CD4-positive, alpha-beta T cell (primary cell): ENCODE data around the gene SIGLECL1. TPM values are rescaled to one million over a fixed set of nuclear protein-coding genes. Genes with fewer than 3 reads are reported as not detected.

Source experiments
- ATAC-seq: fragments of 200-7000 bp; cut with Tn5 transposase; one replicate; pipeline ENCODE4 v1.10.0; 2022; ENCODE audit warnings: mild to moderate bottlenecking; ENCODE audit not compliant: poor library complexity
- CTCF ChIA-PET: fragments of 350-600 bp; sonication (Branson Sonifier 250); formaldehyde crosslinking; loops from one replicate; lab custom pipeline; 2021; ENCODE audit warnings: antibody characterized with exemption, inconsistent platforms; lab: Charles Lee
- POLR2A ChIA-PET: fragments of 350-600 bp; sonication (Branson Sonifier 250); formaldehyde crosslinking; loops from one replicate; lab custom pipeline; 2021; ENCODE audit warnings: antibody characterized with exemption, inconsistent platforms; lab: Charles Lee
- DNase-seq, 14 experiments: peaks; one replicate each; pipeline ENCODE4 v3.0.0-alpha.2; 2013 to 2020; ENCODE audit warnings: mixed read lengths in 2 of 14
- H3K27ac ChIP-seq, 2 donors: one replicate each; pipeline versions ENCODE4 v1.5.1 to v1.7.0; 2013; ENCODE audit warnings: low read length in 2 of 2, low read depth in 1 of 2, mild to moderate bottlenecking in 1 of 2
- H3K27me3 ChIP-seq, 2 experiments: 1 replicate in 1 of 2; 2 replicates in 1 of 2; pipeline versions ENCODE4 v1.6.1 to v1.7.0; 2013; ENCODE audit warnings: low read length in 2 of 2, control low read depth in 1 of 2, mild to moderate bottlenecking in 1 of 2, moderate library complexity in 1 of 2; ENCODE audit not compliant: insufficient read depth in 2 of 2, control insufficient read depth in 1 of 2
- H3K36me3 ChIP-seq: one replicate; pipeline ENCODE4 v1.6.1; 2013; ENCODE audit warnings: low read length, control low read depth; ENCODE audit not compliant: insufficient read depth
- H3K4me1 ChIP-seq: one replicate; pipeline ENCODE4 v1.6.1; 2013; ENCODE audit warnings: low read length, control low read depth; ENCODE audit not compliant: insufficient read depth
- H3K4me3 ChIP-seq: one replicate; pipeline ENCODE4 v1.5.1; 2013; ENCODE audit warnings: mild to moderate bottlenecking, low read length, moderate library complexity
- H3K9me3 ChIP-seq, 2 experiments: 1 replicate in 1 of 2; 2 replicates in 1 of 2; pipeline versions ENCODE4 v1.6.1 to v1.7.0; 2013; ENCODE audit warnings: low read length in 2 of 2, mild to moderate bottlenecking in 2 of 2, control low read depth in 1 of 2, moderate library complexity in 1 of 2; ENCODE audit not compliant: control insufficient read depth in 1 of 2, insufficient read depth in 1 of 2
- H3K27ac Mint-ChIP-seq: one replicate; pipeline ENCODE4 v1.8.0; 2020; ENCODE audit warnings: mixed read lengths
- H3K27me3 Mint-ChIP-seq: one replicate; pipeline ENCODE4 v1.8.0; 2021; ENCODE audit warnings: mixed read lengths
- H3K36me3 Mint-ChIP-seq: one replicate; pipeline ENCODE4 v1.8.0; 2021; ENCODE audit warnings: low read depth, mixed read lengths
- H3K4me1 Mint-ChIP-seq: one replicate; pipeline ENCODE4 v1.8.0; 2021; ENCODE audit warnings: low read depth, mixed read lengths
- H3K4me3 Mint-ChIP-seq: one replicate; pipeline ENCODE4 v1.8.0; 2020; ENCODE audit warnings: mild to moderate bottlenecking, mixed read lengths
- H3K9me3 Mint-ChIP-seq: one replicate; pipeline ENCODE4 v1.8.0; 2020; ENCODE audit warnings: mixed read lengths
- intact Hi-C, 2 experiments: fragments of 100-400 bp; cut with DNase I in 1 of 2; cut with micrococcal nuclease in 1 of 2; formaldehyde crosslinking; loops; one replicate each; pipeline versions ENCODE4 v1.15.1 to v1.9.0; 2023 to 2025; cut with DNase I, micrococcal nuclease
- total RNA-seq, 174 experiments: library from RNA in 2 of 174; stranded (reverse) in 2 of 174; gene quantifications; one replicate each; pipeline ENCODE4 v1.2.3 and lab custom pipeline; 2021 to 2026
- TF ChIP-seq, protein P1 (sequence below): fragments of 200-600 bp; IDR thresholded peaks from one replicate; pipeline ENCODE4 v1.8.0; 2022; ENCODE audit warnings: antibody characterized with exemption, mild to moderate bottlenecking

Gene SIGLECL1
- total RNA-seq, 2 experiments from 2014 or later: not detected

DNA sequence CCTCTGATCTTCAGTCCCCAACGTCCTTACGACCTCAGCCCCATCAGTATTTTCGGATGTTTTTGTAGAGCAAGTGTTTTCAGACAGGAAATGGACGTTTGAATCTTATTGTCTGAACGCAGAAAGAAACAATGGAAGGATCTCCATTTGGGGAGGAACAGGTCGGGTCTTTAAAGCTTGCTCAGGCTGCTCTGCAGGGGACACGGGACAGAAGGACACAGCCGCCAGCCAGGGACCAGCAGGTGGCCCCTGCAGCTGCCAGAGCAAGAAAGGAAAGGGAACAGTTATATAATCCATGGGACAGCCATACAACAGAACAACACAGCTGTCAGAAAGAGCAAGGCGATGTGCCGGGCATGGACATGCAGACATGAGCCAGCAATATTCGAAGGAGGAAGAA is 42.1 kb downstream of the SIGLECL1 start:
- ATAC-seq: no peak
- H3K9me3 Mint-ChIP-seq: no peaks in the 10 kb centered on the region
- Histone ChIP-seq H3K27me3 (peaks cover 7 to 21% of the 10 kb centered on the region in 2 experiments), H3K27ac (no peak overlapping the region), H3K4me3 (no peak overlapping the region), H3K4me1 (no peaks in the 10 kb centered on the region), H3K36me3 (no peaks in the 10 kb centered on the region), H3K9me3 (no peaks in the 10 kb centered on the region)
- POLR2A ChIA-PET: no interaction called here
- no peaks in the 10 kb centered on the region for H3K36me3 Mint-ChIP-seq
- no peak overlapping the region for H3K4me3 Mint-ChIP-seq
- H3K27me3 Mint-ChIP-seq: peaks cover 34% of the 10 kb centered on the region
- H3K4me1 Mint-ChIP-seq: no peaks in the 10 kb centered on the region
- intact Hi-C loops: no loop called here
- TF ChIP-seq, protein P1, sequence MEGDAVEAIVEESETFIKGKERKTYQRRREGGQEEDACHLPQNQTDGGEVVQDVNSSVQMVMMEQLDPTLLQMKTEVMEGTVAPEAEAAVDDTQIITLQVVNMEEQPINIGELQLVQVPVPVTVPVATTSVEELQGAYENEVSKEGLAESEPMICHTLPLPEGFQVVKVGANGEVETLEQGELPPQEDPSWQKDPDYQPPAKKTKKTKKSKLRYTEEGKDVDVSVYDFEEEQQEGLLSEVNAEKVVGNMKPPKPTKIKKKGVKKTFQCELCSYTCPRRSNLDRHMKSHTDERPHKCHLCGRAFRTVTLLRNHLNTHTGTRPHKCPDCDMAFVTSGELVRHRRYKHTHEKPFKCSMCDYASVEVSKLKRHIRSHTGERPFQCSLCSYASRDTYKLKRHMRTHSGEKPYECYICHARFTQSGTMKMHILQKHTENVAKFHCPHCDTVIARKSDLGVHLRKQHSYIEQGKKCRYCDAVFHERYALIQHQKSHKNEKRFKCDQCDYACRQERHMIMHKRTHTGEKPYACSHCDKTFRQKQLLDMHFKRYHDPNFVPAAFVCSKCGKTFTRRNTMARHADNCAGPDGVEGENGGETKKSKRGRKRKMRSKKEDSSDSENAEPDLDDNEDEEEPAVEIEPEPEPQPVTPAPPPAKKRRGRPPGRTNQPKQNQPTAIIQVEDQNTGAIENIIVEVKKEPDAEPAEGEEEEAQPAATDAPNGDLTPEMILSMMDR: no peak
- no peak for DNase-seq
- CTCF ChIA-PET: no interaction called here
- H3K27ac Mint-ChIP-seq: no peak overlapping the region

DNA sequence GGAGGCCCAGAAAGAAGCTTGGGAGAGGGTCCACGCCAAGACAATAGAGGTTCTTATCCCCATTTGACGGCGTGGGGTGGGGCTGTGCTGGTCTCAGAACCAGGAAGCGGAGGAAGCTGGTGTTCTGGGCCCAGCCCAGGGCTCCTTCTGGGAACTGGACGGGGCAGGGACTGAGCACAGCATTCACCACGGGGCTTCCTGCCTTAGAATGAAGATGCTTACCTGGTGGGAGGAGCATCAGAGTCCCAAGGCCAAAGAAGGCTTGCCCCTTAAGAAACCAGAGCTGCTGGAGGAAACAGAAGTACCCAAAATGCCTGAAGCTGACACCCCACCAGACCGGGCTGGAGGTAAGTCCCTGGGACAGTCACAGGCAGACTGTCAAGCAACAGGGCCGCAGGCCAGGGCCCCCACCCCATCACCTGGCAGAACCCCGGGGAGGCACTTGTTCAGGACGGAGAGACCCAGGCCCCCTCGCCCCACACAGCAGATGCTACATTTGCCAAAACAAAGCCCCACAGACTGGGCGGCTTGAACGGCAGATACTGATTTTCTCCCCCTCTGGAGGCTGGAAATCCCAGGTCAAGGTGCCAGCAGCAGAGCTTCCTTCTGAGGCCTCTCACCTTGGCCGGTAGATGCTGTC is 42.8 kb downstream of the SIGLECL1 start:
- CTCF ChIA-PET: no interaction called here

DNA sequence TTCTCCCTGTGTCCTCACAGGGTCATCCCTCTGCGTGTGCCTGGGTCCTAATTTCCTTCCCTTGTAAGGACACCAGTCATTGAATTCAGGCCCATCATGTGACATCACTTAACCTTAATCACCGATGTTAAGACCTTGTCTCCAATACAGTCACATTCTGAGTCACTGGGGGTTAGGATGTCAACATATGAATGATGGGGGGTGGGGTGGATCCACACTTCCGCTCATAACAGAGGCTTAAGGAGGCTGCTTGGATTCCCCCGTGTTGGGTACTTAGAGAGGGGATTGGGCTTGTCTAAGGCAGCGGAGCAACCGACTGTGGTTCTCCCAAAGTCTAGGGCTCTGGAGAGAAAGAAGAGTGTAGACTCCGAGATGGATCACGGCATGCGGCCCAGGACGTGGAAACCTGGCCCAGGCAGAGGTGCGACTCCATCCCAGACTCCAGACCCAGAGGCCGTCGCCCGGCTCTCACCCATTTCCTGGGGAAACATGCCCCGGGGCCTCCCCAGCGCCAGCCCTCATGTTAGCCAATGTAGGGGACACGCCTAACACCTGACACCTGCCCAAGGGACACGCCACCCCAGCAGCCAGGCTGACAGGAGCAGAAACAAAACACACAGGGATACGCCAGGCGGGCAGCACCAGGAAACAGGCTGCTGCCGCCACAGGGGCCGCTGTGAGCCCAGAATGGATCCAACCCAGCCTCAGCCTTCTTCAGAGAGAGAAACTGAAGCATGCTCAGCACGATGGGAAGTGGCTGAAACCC is 43.5 kb downstream of the SIGLECL1 start:
- CTCF ChIA-PET: no interaction called here
- TF ChIP-seq, protein P1: no peak
- Histone ChIP-seq H3K4me1 (no peaks in the 10 kb centered on the region), H3K4me3 (no peak overlapping the region), H3K27ac (no peak overlapping the region), H3K27me3 (peaks cover 2 to 21% of the 10 kb centered on the region in 2 experiments), H3K36me3 (no peaks in the 10 kb centered on the region), H3K9me3 (no peaks in the 10 kb centered on the region)
- H3K9me3 Mint-ChIP-seq: no peaks in the 10 kb centered on the region
- H3K4me1 Mint-ChIP-seq: no peaks in the 10 kb centered on the region
- H3K36me3 Mint-ChIP-seq: no peaks in the 10 kb centered on the region
- H3K27me3 Mint-ChIP-seq: peaks cover 34% of the 10 kb centered on the region
- no peak for ATAC-seq
- H3K27ac Mint-ChIP-seq: no peak overlapping the region
- no peak overlapping the region for H3K4me3 Mint-ChIP-seq
- no peak for DNase-seq
- intact Hi-C loops: no loop called here
- POLR2A ChIA-PET: no interaction called here

More for the DNA sequence above, 42.8 kb downstream of the SIGLECL1 start:
- no peaks in the 10 kb centered on the region for H3K36me3 Mint-ChIP-seq
- H3K27ac Mint-ChIP-seq: no peak overlapping the region
- no peaks in the 10 kb centered on the region for H3K4me1 ChIP-seq
- intact Hi-C loops: no loop called here
- DNase-seq (no peak), ATAC-seq (no peak)
- no peak overlapping the region for H3K4me3 ChIP-seq
- H3K27me3 Mint-ChIP-seq: peaks cover 34% of the 10 kb centered on the region
- POLR2A ChIA-PET: no interaction called here
- H3K4me1 Mint-ChIP-seq: no peaks in the 10 kb centered on the region
- H3K36me3 ChIP-seq: no peaks in the 10 kb centered on the region
- H3K9me3 Mint-ChIP-seq: no peaks in the 10 kb centered on the region
- no peak overlapping the region for H3K4me3 Mint-ChIP-seq
- H3K9me3 ChIP-seq: no peaks in the 10 kb centered on the region
- H3K27me3 ChIP-seq: peaks cover 2 to 21% of the 10 kb centered on the region in 2 experiments
- H3K27ac ChIP-seq: no peak overlapping the region
- TF ChIP-seq, protein P1: no peak
